Astrocyte of the spinal cord (primary cell): ENCODE data around the gene CEBPE.

Experiments used
- DNase-seq: peaks from one replicate; pipeline ENCODE4 v3.0.0; 2011; ENCODE audit warnings: low read depth, low spot score
- H3K4me3 ChIP-seq: 2 replicates; pipeline ENCODE4 v1.5.1; 2011; ENCODE audit warnings: low read depth, mild to moderate bottlenecking, low read length, moderate library complexity
- CTCF ChIP-seq: IDR thresholded peaks from 2 replicates; pipeline ENCODE4 v1.5.1; 2012; ENCODE audit warnings: low read depth, mild to moderate bottlenecking, low read length, inconsistent platforms
- in situ Hi-C: cut with HindIII; loops from 2 replicates; pipeline ENCODE4 v1.10.0; 2017; ENCODE audit warnings: low sequenced_read_pairs

CEBPE gene

GRCh38 chr14:23093991-23094665, 24.9 kb downstream of the CEBPE start:
- TF ChIP-seq CTCF, result peak; percentile 32
- no peak for DNase-seq
- in situ Hi-C loops, result no loop called here
- H3K4me3 ChIP-seq, result peak overlapping the region; percentile 87

DNA sequence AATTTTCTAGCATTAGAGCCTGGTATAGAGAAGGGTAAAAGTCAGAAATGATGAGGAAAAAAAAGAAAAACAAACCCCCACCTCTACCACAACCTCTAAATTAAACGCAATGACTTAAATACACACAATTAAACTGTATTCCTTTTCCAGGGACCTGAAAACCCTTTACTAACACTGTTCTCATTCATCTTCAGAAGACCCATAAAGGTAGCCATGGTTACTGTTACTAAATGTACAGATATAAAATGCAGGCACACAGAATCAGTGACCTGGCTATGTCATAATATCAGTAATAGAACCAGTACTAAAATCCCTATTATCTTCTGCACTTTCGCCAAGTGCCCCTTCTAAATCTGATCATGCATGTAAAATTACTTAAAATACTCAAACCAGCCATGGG, 25.5 kb downstream of the CEBPE start:
- no peak for TF ChIP-seq CTCF
- no peak for DNase-seq
- in situ Hi-C loops, result no loop called here
- peak overlapping the region; percentile 87 for H3K4me3 ChIP-seq

DNA sequence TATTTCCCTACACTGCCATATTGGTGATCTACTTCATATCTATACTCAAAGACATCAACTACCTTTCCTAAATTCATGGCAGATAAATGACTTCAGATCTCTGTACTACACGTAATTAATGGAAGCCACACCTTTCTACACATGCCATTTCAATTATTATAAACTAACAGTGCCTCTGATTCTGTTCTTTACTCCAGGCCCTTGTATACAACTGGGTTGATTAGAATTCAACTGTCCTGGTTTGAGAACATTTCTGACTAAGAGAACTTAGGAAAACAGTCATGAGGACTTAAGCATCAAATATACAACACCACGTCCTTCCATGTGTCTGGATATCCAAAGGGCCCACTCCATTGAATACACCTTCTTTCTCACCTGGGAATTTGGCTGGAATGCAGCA, 26.0 kb downstream of the CEBPE start:
- no peak overlapping the region for H3K4me3 ChIP-seq
- no peak for DNase-seq
- in situ Hi-C loops, result no loop called here
- no peak for TF ChIP-seq CTCF

DNA sequence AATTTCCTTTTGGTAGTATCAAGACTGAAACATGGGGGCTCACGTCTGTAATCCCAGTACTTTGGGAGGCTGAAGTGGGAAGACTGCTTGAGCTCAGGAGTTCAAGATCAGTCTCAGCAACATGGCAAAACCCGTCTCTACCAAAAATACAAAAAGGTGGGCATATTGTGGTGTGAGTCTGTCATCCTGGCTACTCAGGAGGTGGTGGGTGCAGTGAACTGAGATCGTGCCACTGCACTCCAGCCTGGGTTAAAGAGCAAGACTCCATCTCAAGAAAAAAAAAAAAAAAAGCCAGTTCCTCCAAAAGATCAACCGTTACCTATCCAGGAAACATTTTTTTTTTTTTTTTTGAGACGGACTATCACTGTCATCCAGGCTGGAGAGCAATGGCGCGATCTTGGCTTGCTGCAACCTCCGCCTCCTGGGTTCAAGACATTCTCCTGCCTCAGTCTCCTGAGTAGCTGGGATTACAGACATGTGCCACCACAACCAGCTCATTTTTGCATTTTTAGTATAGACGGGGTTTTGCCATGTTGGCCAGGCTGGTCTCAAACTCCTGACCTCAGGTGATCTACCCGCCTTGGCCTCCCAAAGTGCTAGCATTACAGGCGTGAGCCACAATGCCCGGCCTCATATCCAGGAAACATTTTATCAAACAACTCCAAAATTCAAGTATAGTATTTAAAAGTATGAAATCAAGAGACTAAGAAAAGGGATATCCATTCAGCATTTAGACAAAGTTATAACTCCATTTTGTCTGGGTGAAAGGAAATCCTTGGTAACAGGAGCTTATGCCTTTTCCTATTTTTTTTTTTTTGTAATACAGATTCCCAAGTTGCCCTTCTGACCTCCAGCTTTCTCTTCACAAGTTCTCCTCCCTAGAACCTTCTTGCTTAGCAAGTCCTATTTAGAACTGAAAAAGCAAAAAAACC, 27.5 kb downstream of the CEBPE start:
- DNase-seq, result no peak
- in situ Hi-C loops, result no loop called here
- no peak overlapping the region for H3K4me3 ChIP-seq
- TF ChIP-seq CTCF, result no peak

GRCh38 chr14:23090254-23090636, 28.8 kb downstream of the CEBPE start:
- H3K4me3 ChIP-seq, result no peak overlapping the region
- in situ Hi-C loops, result no loop called here
- DNase-seq, result no peak
- TF ChIP-seq CTCF, result no peak

GRCh38 chr14:23089498-23090253, 29.4 kb downstream of the CEBPE start:
- no peak for TF ChIP-seq CTCF
- DNase-seq, result no peak
- no peak overlapping the region for H3K4me3 ChIP-seq
- in situ Hi-C loops, result no loop called here
